ENCODE results near the gene PAGE2. TPM values are rescaled to one million over a fixed set of nuclear protein-coding genes. Genes with fewer than 3 reads are reported as not detected.
"Not testable (repeated sequence)": the region's sequence is repeated elsewhere in the genome, so short reads cannot be mapped to it uniquely, and the experiment has no call there.

The PAGE2 gene
- total and polyA plus RNA-seq, 2 donors: 0.24 to 1.1 TPM

DNA sequence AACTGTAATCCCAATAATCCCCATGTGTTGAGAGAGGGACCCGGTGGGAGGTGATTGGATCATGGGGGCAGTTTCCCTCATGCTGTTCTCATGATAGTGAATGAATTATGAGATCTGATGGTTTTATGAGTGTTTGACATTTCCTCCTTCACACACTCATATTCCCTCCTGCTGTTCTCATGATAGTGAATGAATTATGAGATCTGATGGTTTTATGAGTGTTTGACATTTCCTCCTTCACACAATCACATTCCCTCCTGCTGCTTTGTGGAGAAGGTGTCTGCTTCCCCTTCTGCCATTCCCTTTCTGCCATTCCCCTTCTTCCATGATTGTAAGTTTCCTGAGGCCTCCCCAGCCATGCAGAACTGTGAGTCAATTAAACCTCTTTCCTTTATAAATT lies 52.0 kb downstream of the PAGE2 start:
- H3K9me3 ChIP-seq (ENCODE audit: control insufficient read depth in 2 of 2, insufficient read depth in 1 of 2, low read length in 1 of 2); H3K27ac ChIP-seq (ENCODE audit: low read depth in 1 of 2, low read length in 1 of 2); H3K4me1 ChIP-seq (ENCODE audit: control insufficient read depth in 2 of 2, insufficient read depth in 2 of 2, low read length in 2 of 2); DNase-seq (ENCODE audit: low read depth in 6 of 9, low spot score in 9 of 9); H3K27me3 ChIP-seq (ENCODE audit: control insufficient read depth in 2 of 2, insufficient read depth in 1 of 2, low read length in 1 of 2); H3K4me3 ChIP-seq (ENCODE audit: low read length in 2 of 2); H3K36me3 ChIP-seq (ENCODE audit: control insufficient read depth in 2 of 2, insufficient read depth in 2 of 2, low read length in 1 of 2): not testable (repeated sequence)
- 47% methylated on average over 1 of the region's 1 CpG for WGBS

Other genes with a start within 250 kb of the PAGE2 start
- 17.3 TPM for gene TRO, start 168.2 kb upstream of the PAGE2 start, total RNA-seq
- 12.4 TPM for gene TRO, start 168.2 kb upstream of the PAGE2 start, polyA plus RNA-seq
- gene PFKFB1, start 94.8 kb upstream of the PAGE2 start, total RNA-seq: 0.19 TPM
- gene PFKFB1, start 94.8 kb upstream of the PAGE2 start, polyA plus RNA-seq: 0.41 TPM
- 6.7 TPM for gene APEX2, start 88.7 kb upstream of the PAGE2 start, total RNA-seq
- gene APEX2, start 88.7 kb upstream of the PAGE2 start, polyA plus RNA-seq: 9.0 TPM
- 16.9 TPM for gene ALAS2, start 58.0 kb upstream of the PAGE2 start, total RNA-seq
- 0.41 TPM for gene ALAS2, start 58.0 kb upstream of the PAGE2 start, polyA plus RNA-seq
- 0.14 TPM for gene PAGE2B, start 14.0 kb upstream of the PAGE2 start, total RNA-seq
- 1.2 TPM for gene PAGE2B, start 14.0 kb upstream of the PAGE2 start, polyA plus RNA-seq
- 0.14 TPM for gene PAGE5, start 131.3 kb downstream of the PAGE2 start, total RNA-seq
- gene PAGE5, start 131.3 kb downstream of the PAGE2 start, polyA plus RNA-seq: 0.32 TPM
- not detected for gene PAGE3, start 175.9 kb downstream of the PAGE2 start, total RNA-seq
- not detected for gene PAGE3, start 175.9 kb downstream of the PAGE2 start, polyA plus RNA-seq